CD4-positive, alpha-beta memory T cell (primary cell): ENCODE measurements around the gene BEAN1. TPM values are rescaled to one million over a fixed set of nuclear protein-coding genes. Genes with fewer than 3 reads are reported as not detected.
A peak's percentile ranks its signal among the peaks of the same experiment; 100 is the strongest.

Experiments used
- CTCF ChIA-PET: fragments of 350-600 bp; sonication (Branson Sonifier 250); formaldehyde crosslinking; loops from one replicate; lab custom pipeline; 2021; ENCODE audit warnings: inconsistent platforms; ENCODE audit not compliant: partially characterized antibody; lab: Charles Lee
- POLR2A ChIA-PET: fragments of 350-600 bp; sonication (Branson Sonifier 250); formaldehyde crosslinking; loops from one replicate; lab custom pipeline; 2021; ENCODE audit not compliant: partially characterized antibody; lab: Charles Lee
- DNase-seq, 5 donors: peaks; one replicate each; pipeline versions ENCODE4 v3.0.0 to v3.0.0-alpha.2; 2020 to 2022; ENCODE audit warnings: mixed read lengths in 1 of 5
- H3K27ac ChIP-seq: one replicate; pipeline ENCODE4 v1.7.0; 2013; ENCODE audit warnings: low read depth, low read length
- H3K27me3 ChIP-seq: 2 replicates; pipeline ENCODE4 v1.7.0; 2013; ENCODE audit warnings: mild to moderate bottlenecking, low read length, moderate library complexity; ENCODE audit not compliant: insufficient read depth
- H3K36me3 ChIP-seq: 2 replicates; pipeline ENCODE4 v1.7.0; 2013; ENCODE audit warnings: mild to moderate bottlenecking, low read length, moderate library complexity; ENCODE audit not compliant: insufficient read depth
- H3K4me1 ChIP-seq: 2 replicates; pipeline ENCODE4 v1.7.0; 2013; ENCODE audit warnings: mild to moderate bottlenecking, low read length, moderate library complexity; ENCODE audit not compliant: insufficient read depth
- H3K4me3 ChIP-seq, 2 donors: one replicate each; pipeline ENCODE4 v1.7.0; 2013; ENCODE audit warnings: low read length in 2 of 2, mild to moderate bottlenecking in 1 of 2
- H3K9me3 ChIP-seq, 2 donors: one replicate each; pipeline ENCODE4 v1.7.0; 2013; ENCODE audit warnings: low read length in 2 of 2, control low read depth in 1 of 2; ENCODE audit not compliant: control insufficient read depth in 1 of 2
- H3K27ac Mint-ChIP-seq, 7 donors: one replicate each; pipeline ENCODE4 v1.8.0; 2020 to 2021; ENCODE audit warnings: mixed read lengths in 7 of 7, mild to moderate bottlenecking in 6 of 7, inconsistent platforms in 3 of 7, moderate library complexity in 3 of 7
- H3K27me3 Mint-ChIP-seq, 2 donors: one replicate each; pipeline ENCODE4 v1.8.0; 2020 to 2021; ENCODE audit warnings: mixed read lengths in 2 of 2
- H3K36me3 Mint-ChIP-seq, 2 donors: one replicate each; pipeline ENCODE4 v1.8.0; 2020 to 2021; ENCODE audit warnings: mixed read lengths in 2 of 2, inconsistent platforms in 1 of 2, mild to moderate bottlenecking in 1 of 2
- H3K4me1 Mint-ChIP-seq, 4 donors: one replicate each; pipeline ENCODE4 v1.8.0; 2020 to 2021; ENCODE audit warnings: mixed read lengths in 4 of 4, mild to moderate bottlenecking in 1 of 4
- H3K4me3 Mint-ChIP-seq, 8 donors: one replicate each; pipeline ENCODE4 v1.8.0; 2020 to 2021; ENCODE audit warnings: mixed read lengths in 8 of 8, mild to moderate bottlenecking in 7 of 8, moderate library complexity in 6 of 8, inconsistent platforms in 3 of 8
- H3K9me3 Mint-ChIP-seq, 8 donors: one replicate each; pipeline ENCODE4 v1.8.0; 2020 to 2021; ENCODE audit warnings: mixed read lengths in 8 of 8, mild to moderate bottlenecking in 5 of 8, inconsistent platforms in 3 of 8, moderate library complexity in 1 of 8
- intact Hi-C: fragments of 100-400 bp; cut with micrococcal nuclease; formaldehyde crosslinking; loops from one replicate; pipeline ENCODE4 v1.15.1; 2023
- polyA plus RNA-seq, 2 donors: library from polyadenylated mRNA; unstranded; fragments of 300-500 nt; fragmentation: Illumina TruSeq; gene quantifications; one replicate each; pipeline ENCODE4 v1.2.3, GENCODE V29; 2021
- total RNA-seq, 2 experiments: library from RNA; stranded (reverse); gene quantifications; one replicate each; pipeline ENCODE4 v1.2.3, GENCODE V29; 2021

The BEAN1 gene
- total RNA-seq (not detected), polyA plus RNA-seq (under 1 TPM in 1 of 2 donors, not detected in 1; 0.23 TPM)

GRCh38 chr16:66427036-66427860, at the start of gene BEAN1:
BEAN1 (plus strand) TSS chr16:66427295; CDS start chr16:66437677, 10,382 bp downstream.
- Histone ChIP-seq H3K27ac (no peak within 1 kb of the TSS), H3K4me1 (peaks cover 11% of the 10 kb centered on the region), H3K27me3 (peaks cover 23% of the 10 kb centered on the region), H3K36me3 (no peaks in the 10 kb centered on the region), H3K9me3 (no peaks in the 10 kb centered on the region), H3K4me3 (no peak within 1 kb of the TSS)
- peaks cover 2 to 10% (median 5%) of the 10 kb centered on the region in 4 donors for H3K4me1 Mint-ChIP-seq
- no peak for DNase-seq
- peaks cover 36 to 44% of the 10 kb centered on the region in 2 donors for H3K27me3 Mint-ChIP-seq
- peak within 1 kb of the TSS; percentile 44 to 78 (median 60) for H3K4me3 Mint-ChIP-seq
- ChIA-PET POLR2A (interaction anchor here (1.0 kb wide), 1 partner anchor 19 kb away, joined by 3 read pairs; no protein-coding TSS in a partner anchor), CTCF (no interaction called here)
- intact Hi-C loops = no loop called here
- H3K36me3 Mint-ChIP-seq = no peaks in the 10 kb centered on the region
- no peak within 1 kb of the TSS for H3K27ac Mint-ChIP-seq
- peaks cover 0 to 3% (median 0%) of the 10 kb centered on the region in 8 donors for H3K9me3 Mint-ChIP-seq

GRCh38 chr16:66377324-66377723, 49.8 kb upstream of the BEAN1 start:
- Histone ChIP-seq H3K9me3 (no peaks in the 10 kb centered on the region), H3K27me3 (no peaks in the 10 kb centered on the region), H3K27ac (no peak overlapping the region), H3K4me1 (no peaks in the 10 kb centered on the region), H3K36me3 (no peaks in the 10 kb centered on the region), H3K4me3 (no peak overlapping the region)
- ChIA-PET POLR2A (no interaction called here), CTCF (no interaction called here)
- H3K4me3 Mint-ChIP-seq = no peak overlapping the region
- H3K36me3 Mint-ChIP-seq = no peaks in the 10 kb centered on the region
- peak overlapping the region in 1 of 7 donors; percentile 30 for H3K27ac Mint-ChIP-seq
- peaks cover 0 to 2% (median 0%) of the 10 kb centered on the region in 4 donors for H3K4me1 Mint-ChIP-seq
- no peak for DNase-seq
- H3K9me3 Mint-ChIP-seq = peaks cover 0 to 6% (median 0%) of the 10 kb centered on the region in 8 donors
- peaks cover 0 to 2% of the 10 kb centered on the region in 2 donors for H3K27me3 Mint-ChIP-seq
- intact Hi-C loops = no loop called here

- Mint-ChIP-seq H3K27me3 (peaks cover 2% of the 10 kb centered on the region in 2 donors), H3K36me3 (no peaks in the 10 kb centered on the region), H3K27ac (peak overlapping the region in 2 of 7 donors; percentile 12 to 59), H3K9me3 (peaks cover 0 to 6% (median 0%) of the 10 kb centered on the region in 8 donors), H3K4me1 (peaks cover 0 to 2% (median 0%) of the 10 kb centered on the region in 4 donors), H3K4me3 (no peak overlapping the region)
- no peak overlapping the region for H3K4me3 ChIP-seq
- no peaks in the 10 kb centered on the region for H3K4me1 ChIP-seq
- H3K36me3 ChIP-seq = no peaks in the 10 kb centered on the region
- H3K27ac ChIP-seq = no peak overlapping the region
- POLR2A ChIA-PET = no interaction called here
- intact Hi-C loops = no loop called here
- DNase-seq = no peak
- no peaks in the 10 kb centered on the region for H3K27me3 ChIP-seq
- H3K9me3 ChIP-seq = no peaks in the 10 kb centered on the region
- CTCF ChIA-PET = no interaction called here
These were observed 48.1 kb upstream of the BEAN1 start for GRCh38 chr16:66378741-66379570.

- Mint-ChIP-seq H3K27me3 (peaks cover 2% of the 10 kb centered on the region in 2 donors), H3K9me3 (peaks cover 0 to 6% (median 0%) of the 10 kb centered on the region in 8 donors), H3K27ac (no peak overlapping the region), H3K4me1 (peaks cover 0 to 2% (median 0%) of the 10 kb centered on the region in 4 donors), H3K36me3 (no peaks in the 10 kb centered on the region), H3K4me3 (no peak overlapping the region)
- Histone ChIP-seq H3K27me3 (no peaks in the 10 kb centered on the region), H3K4me3 (no peak overlapping the region), H3K36me3 (no peaks in the 10 kb centered on the region), H3K9me3 (no peaks in the 10 kb centered on the region), H3K4me1 (no peaks in the 10 kb centered on the region), H3K27ac (no peak overlapping the region)
- intact Hi-C loops = no loop called here
- CTCF ChIA-PET = no interaction called here
- POLR2A ChIA-PET = no interaction called here
- DNase-seq = no peak
These were observed 47.5 kb upstream of the BEAN1 start for GRCh38 chr16:66379571-66379941.

GRCh38 chr16:66380421-66380820, 46.7 kb upstream of the BEAN1 start:
- ChIA-PET CTCF (no interaction called here), POLR2A (no interaction called here)
- intact Hi-C loops = no loop called here
- Mint-ChIP-seq H3K9me3 (peaks cover 0 to 6% (median 0%) of the 10 kb centered on the region in 8 donors), H3K36me3 (no peaks in the 10 kb centered on the region), H3K4me1 (peaks cover 0 to 2% (median 0%) of the 10 kb centered on the region in 4 donors), H3K27ac (peak overlapping the region in 2 of 7 donors; percentile 20 to 61), H3K4me3 (no peak overlapping the region), H3K27me3 (peaks cover 2% of the 10 kb centered on the region in 2 donors)
- Histone ChIP-seq H3K27me3 (no peaks in the 10 kb centered on the region), H3K27ac (no peak overlapping the region), H3K9me3 (no peaks in the 10 kb centered on the region), H3K36me3 (no peaks in the 10 kb centered on the region), H3K4me3 (no peak overlapping the region), H3K4me1 (no peaks in the 10 kb centered on the region)
- DNase-seq = no peak

- H3K36me3 ChIP-seq = no peaks in the 10 kb centered on the region
- no peak overlapping the region for H3K27ac ChIP-seq
- ChIA-PET CTCF (interaction anchor here (1.5 kb wide), 1 partner anchor 24 kb away, joined by 5 read pairs; no protein-coding TSS in a partner anchor), POLR2A (no interaction called here)
- no peak overlapping the region for H3K4me3 Mint-ChIP-seq
- H3K4me1 ChIP-seq = no peaks in the 10 kb centered on the region
- H3K27me3 Mint-ChIP-seq = peaks cover 0 to 2% of the 10 kb centered on the region in 2 donors
- H3K27ac Mint-ChIP-seq = no peak overlapping the region
- no peak for DNase-seq
- H3K9me3 ChIP-seq = no peaks in the 10 kb centered on the region
- H3K9me3 Mint-ChIP-seq = peaks cover 0 to 6% (median 0%) of the 10 kb centered on the region in 8 donors
- intact Hi-C loops = no loop called here
- H3K4me3 ChIP-seq = no peak overlapping the region
- peaks cover 0 to 2% (median 0%) of the 10 kb centered on the region in 4 donors for H3K4me1 Mint-ChIP-seq
- H3K36me3 Mint-ChIP-seq = no peaks in the 10 kb centered on the region
- no peaks in the 10 kb centered on the region for H3K27me3 ChIP-seq
These were observed 45.4 kb upstream of the BEAN1 start for GRCh38 chr16:66381585-66382170.
